A204.1 (cell line): ENCODE results near the gene KLC3.
"Not testable (repeated sequence)": the region's sequence is repeated elsewhere in the genome, so short reads cannot be mapped to it uniquely, and the experiment has no call there.

ENCODE experiments used
- FAIRE-seq: peaks from 2 replicates; lab custom pipeline; 2012; peaks lifted over from hg19 to GRCh38; lab: Jason Lieb, UNC

Gene KLC3

GRCh38 chr19:45340232-45340898, at the start of gene KLC3:
TSS of gene KLC3 (plus strand) at chr19:45340750. CDS start at chr19:45345542, 4,792 bp downstream.
- FAIRE-seq, result no peak

- no peak for FAIRE-seq
These were observed 48.7 kb upstream of the KLC3 start for GRCh38 chr19:45291834-45292233.

- no peak for FAIRE-seq
These were observed 46.9 kb upstream of the KLC3 start for GRCh38 chr19:45293682-45294081.

- FAIRE-seq, result no peak
These were observed 46.1 kb upstream of the KLC3 start for GRCh38 chr19:45294291-45295029.

DNA sequence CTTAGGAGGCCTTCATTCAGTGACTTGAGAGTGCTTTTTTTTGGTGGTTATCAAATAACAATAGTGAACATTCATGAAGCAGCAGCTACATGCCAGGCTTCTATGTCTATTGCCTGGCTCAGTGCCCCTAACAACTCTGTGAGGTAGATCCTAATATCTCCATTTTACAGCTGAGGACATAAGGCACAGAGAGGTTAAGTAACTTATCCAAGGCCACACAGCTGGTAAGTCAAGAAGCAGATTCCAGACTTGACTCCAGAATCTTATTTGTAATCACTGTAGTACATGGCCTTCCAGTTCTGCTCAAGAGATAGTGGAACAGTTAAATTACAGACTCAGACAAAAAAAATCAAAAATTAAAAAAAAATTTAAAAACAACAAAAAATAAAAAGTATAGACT, 44.7 kb upstream of the KLC3 start:
- no peak for FAIRE-seq

GRCh38 chr19:45296355-45296754, 44.2 kb upstream of the KLC3 start:
- FAIRE-seq, result no peak

GRCh38 chr19:45297674-45298073, 42.9 kb upstream of the KLC3 start:
- no peak for FAIRE-seq

GRCh38 chr19:45298264-45298663, 42.3 kb upstream of the KLC3 start:
- no peak for FAIRE-seq

DNA sequence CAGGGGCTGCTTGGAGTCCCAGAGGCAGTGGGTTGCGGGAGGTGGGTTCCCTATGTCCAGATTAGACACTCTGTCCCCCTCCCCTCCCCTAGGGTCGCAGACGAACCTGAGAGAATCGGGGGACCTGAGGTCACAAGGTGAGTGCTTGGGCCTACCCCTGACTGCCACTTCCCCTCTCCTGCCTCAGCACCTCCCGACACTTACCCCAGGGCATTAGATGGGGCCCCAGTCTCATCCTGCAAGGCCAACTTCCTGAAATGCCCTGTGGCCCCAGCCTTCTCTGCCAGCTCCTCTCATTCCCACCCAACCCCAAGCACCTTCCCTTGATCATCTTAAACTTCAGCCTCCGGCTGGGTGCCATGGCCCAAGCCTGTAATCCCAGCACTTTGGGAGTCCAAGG, 40.8 kb upstream of the KLC3 start:
- FAIRE-seq, result no peak

- FAIRE-seq, result no peak
These were observed 38.1 kb upstream of the KLC3 start for GRCh38 chr19:45302416-45302815.

GRCh38 chr19:45303269-45304060, 37.1 kb upstream of the KLC3 start:
- FAIRE-seq, result no peak

- FAIRE-seq, result no peak
These were observed 36.2 kb upstream of the KLC3 start for GRCh38 chr19:45304141-45304926.

- no peak for FAIRE-seq
These were observed 35.5 kb upstream of the KLC3 start for GRCh38 chr19:45305007-45305406.

GRCh38 chr19:45305421-45305820, 35.1 kb upstream of the KLC3 start:
- FAIRE-seq, result no peak

GRCh38 chr19:45306040-45306439, 34.5 kb upstream of the KLC3 start:
- no peak for FAIRE-seq

DNA sequence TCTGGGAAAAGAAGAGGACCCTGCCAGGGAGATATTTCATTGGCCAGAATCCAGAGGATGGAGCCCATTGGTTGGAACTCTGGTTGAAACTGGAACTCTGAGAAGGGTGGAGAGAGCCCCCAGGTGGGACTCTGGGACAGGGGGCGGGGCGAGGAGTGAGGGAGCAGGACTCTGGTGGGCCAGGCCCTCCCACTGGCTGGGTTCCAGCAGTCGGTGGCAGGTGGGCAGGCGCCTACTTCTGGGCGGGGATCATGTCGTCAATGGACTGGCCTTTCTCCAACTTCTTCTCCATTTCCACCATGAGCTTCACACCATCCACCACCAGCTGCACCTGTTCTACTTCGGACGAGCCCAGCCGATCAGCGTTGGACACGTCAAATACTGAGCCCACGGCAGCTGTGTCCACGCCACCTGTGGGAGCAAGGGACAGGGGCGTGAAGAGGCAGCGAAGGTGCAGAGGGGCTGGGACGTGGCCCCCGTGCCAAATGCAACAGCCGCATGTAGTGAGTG, 34.0 kb upstream of the KLC3 start:
- FAIRE-seq, result no peak

- FAIRE-seq, result no peak
These were observed 33.2 kb upstream of the KLC3 start for GRCh38 chr19:45307361-45307760.

GRCh38 chr19:45309322-45309721, 31.2 kb upstream of the KLC3 start:
- not testable (repeated sequence) for FAIRE-seq

DNA sequence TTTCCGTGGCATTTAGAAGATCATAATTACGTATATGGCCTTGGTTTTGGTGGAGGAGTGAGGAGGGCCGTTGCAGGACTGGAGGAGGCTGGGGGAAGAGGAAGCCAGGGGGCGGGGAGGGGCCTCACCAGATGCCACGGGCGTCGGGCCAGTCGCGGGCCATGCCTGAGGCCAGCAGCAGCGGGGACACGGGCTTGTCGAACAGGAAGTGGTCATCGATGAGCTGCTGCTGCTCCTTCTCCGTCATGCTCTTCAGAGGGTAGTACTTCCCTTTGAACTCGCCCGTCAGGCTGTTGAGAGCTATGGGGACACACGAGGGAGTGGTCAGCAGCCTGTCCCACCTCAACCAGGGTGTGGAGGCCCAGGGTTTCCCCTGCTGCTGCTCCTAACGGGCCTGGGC, 28.9 kb upstream of the KLC3 start:
- FAIRE-seq, result no peak

GRCh38 chr19:45312285-45312684, 28.3 kb upstream of the KLC3 start:
- FAIRE-seq, result not testable (repeated sequence)

- FAIRE-seq, result no peak
These were observed 25.8 kb upstream of the KLC3 start for GRCh38 chr19:45314708-45315245.

DNA sequence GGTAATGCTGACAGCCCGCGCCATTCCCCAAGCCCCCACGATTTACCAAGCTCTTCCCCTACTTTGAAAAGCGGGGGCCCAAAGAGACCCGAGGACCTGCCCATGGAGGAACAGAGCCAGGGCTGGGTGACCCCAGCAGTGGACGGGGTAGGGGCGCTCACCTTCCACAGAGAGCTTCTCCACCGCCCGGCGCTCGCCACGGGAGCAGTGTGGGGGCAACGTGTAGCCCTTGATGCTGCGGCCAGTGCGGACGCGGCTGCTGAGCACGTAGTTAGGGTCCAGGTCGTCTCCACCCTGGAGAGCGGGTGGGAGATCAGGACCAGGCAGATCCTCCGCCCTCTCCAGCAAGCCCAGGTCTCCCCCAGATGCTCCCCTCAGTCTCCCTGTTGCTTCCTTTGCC, 25.2 kb upstream of the KLC3 start:
- FAIRE-seq, result no peak
